ENCODE results near the gene IPMK. TPM values are rescaled to one million over a fixed set of nuclear protein-coding genes. Genes with fewer than 3 reads are reported as not detected.
A peak's percentile ranks its signal among the peaks of the same experiment; 100 is the strongest.
"Not testable (repeated sequence)": the region's sequence is repeated elsewhere in the genome, so short reads cannot be mapped to it uniquely, and the experiment has no call there.

The IPMK gene
- total and polyA plus RNA-seq, 2 donors (not counting 1 experiment from before 2014, with no cell fraction given), result 3.6 to 6.3 TPM

DNA sequence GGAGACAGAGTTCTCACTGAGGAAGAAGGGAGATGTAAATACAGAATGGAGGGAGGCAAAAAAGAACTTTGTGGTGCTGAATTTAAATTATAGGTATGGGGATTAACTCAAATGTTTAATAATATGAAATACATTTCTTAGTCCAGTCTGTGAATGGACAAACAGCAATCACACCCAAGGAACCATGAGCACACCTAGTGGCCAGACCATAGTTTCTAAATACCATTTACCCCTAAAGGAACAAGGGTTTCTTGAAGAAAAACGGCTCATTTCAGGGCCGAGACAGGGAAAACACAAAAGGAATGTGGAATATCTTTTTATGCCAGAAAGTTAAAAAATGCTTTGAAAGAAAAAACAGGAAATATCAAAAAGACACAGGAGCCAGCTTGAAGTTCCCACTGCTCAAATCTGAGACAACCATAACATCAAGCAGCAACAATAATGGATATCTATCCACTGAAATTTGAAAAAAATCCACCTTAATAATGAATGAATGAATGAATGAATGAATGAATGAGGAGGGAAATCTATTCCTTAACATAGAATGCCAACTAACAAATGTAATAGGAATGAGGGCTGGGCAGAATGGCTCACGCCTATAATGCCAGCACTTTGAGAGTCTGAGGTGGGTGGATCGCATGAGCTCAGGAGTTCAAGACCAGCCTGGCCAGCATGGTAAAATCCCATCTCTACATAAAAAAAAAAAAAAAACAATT, 8.6 kb downstream of the IPMK start:
- H3K79me2 ChIP-seq (ENCODE audit: control insufficient read depth, insufficient read depth, low read length), result no peaks in the 10 kb centered on the region
- no peak overlapping the region for H3K27ac ChIP-seq (ENCODE audit: insufficient read depth, low read length)
- no peaks in the 10 kb centered on the region for H4K20me1 ChIP-seq (ENCODE audit: control insufficient read depth, extremely low read depth, insufficient read depth, low read length)
- no peak overlapping the region for H3K4me3 ChIP-seq (replicated peaks in 1 of 4; ENCODE audit: control extremely low read depth in 1 of 4, insufficient read depth in 1 of 4, low read depth in 3 of 4, low read length in 4 of 4)
- H3K9me3 ChIP-seq (ENCODE audit: control insufficient read depth, insufficient read depth, low read depth, low read length), result no peaks in the 10 kb centered on the region
- no peak overlapping the region for H3K4me2 ChIP-seq (ENCODE audit: extremely low read depth, insufficient read depth, low read length)
- H3K36me3 ChIP-seq (ENCODE audit: control insufficient read depth, insufficient read depth, low read length), result no peaks in the 10 kb centered on the region
- no peaks in the 10 kb centered on the region for H3K4me1 ChIP-seq (ENCODE audit: control insufficient read depth, extremely low read depth, insufficient read depth, low read length)
- no peak for DNase-seq (ENCODE audit: low read depth in 2 of 2)
- H3K27me3 ChIP-seq (ENCODE audit: control insufficient read depth, insufficient read depth, low read length), result no peaks in the 10 kb centered on the region
- H3K9ac ChIP-seq (ENCODE audit: insufficient read depth, low read length), result no peak overlapping the region
- TF ChIP-seq EZH2 (IDR thresholded peaks at IDR 0.05; ENCODE audit: low read length, missing control alignments), result no peak
- TF ChIP-seq, protein P1, sequence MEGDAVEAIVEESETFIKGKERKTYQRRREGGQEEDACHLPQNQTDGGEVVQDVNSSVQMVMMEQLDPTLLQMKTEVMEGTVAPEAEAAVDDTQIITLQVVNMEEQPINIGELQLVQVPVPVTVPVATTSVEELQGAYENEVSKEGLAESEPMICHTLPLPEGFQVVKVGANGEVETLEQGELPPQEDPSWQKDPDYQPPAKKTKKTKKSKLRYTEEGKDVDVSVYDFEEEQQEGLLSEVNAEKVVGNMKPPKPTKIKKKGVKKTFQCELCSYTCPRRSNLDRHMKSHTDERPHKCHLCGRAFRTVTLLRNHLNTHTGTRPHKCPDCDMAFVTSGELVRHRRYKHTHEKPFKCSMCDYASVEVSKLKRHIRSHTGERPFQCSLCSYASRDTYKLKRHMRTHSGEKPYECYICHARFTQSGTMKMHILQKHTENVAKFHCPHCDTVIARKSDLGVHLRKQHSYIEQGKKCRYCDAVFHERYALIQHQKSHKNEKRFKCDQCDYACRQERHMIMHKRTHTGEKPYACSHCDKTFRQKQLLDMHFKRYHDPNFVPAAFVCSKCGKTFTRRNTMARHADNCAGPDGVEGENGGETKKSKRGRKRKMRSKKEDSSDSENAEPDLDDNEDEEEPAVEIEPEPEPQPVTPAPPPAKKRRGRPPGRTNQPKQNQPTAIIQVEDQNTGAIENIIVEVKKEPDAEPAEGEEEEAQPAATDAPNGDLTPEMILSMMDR (conservative IDR thresholded peaks at IDR 0.05 in 1 of 2, IDR thresholded peaks at IDR 0.05 in 1 of 2; ENCODE audit: low read depth in 1 of 2, low read length in 2 of 2), result peak in 1 of 2 donors; percentile 20
- no peak overlapping the region for H2AFZ ChIP-seq (ENCODE audit: low read length)

DNA sequence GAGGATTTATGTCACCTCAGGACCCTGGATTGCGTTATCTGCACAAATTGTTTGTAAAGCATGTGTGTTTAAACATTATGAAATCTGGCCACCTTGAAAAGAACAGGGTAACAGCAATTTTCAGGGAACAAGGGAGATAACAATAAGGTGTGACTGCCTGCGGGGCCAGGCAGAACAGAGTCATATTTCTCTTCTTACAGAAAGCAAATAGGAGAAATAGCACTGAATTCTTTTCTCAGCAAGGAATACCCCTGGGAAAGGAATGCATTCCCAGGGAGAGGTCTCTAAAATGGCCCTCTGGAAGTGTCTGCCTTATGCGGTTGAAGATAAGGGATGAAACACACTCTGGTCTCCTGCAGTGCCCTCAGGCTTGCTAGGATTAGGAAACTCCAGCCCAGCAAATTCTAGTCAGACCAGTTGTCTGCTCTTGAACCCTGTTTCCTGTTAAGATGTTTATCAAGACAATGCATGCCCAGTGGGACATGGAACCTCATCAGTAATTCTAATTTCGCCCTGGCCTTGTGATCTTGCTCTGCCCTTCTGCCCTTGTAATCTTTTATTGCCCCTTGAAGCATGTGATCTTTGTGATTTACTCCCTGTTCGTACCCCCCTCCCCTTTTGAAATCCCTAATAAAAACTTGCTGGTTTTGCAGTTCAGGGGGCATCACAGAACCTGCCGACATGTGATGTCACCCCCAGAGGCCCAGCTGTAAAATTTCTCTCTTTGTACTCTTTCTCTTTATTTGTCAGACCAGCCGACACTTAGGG, 11.5 kb downstream of the IPMK start:
- not testable (repeated sequence) for H2AFZ ChIP-seq (ENCODE audit: low read length); H4K20me1 ChIP-seq (ENCODE audit: control insufficient read depth, extremely low read depth, insufficient read depth, low read length); H3K4me3 ChIP-seq (replicated peaks in 1 of 4; ENCODE audit: control extremely low read depth in 1 of 4, insufficient read depth in 1 of 4, low read depth in 3 of 4, low read length in 4 of 4); H3K27ac ChIP-seq (ENCODE audit: insufficient read depth, low read length); DNase-seq (ENCODE audit: low read depth in 2 of 2); H3K4me2 ChIP-seq (ENCODE audit: extremely low read depth, insufficient read depth, low read length); H3K4me1 ChIP-seq (ENCODE audit: control insufficient read depth, extremely low read depth, insufficient read depth, low read length); H3K36me3 ChIP-seq (ENCODE audit: control insufficient read depth, insufficient read depth, low read length); H3K9me3 ChIP-seq (ENCODE audit: control insufficient read depth, insufficient read depth, low read depth, low read length); H3K27me3 ChIP-seq (ENCODE audit: control insufficient read depth, insufficient read depth, low read length); H3K79me2 ChIP-seq (ENCODE audit: control insufficient read depth, insufficient read depth, low read length); H3K9ac ChIP-seq (ENCODE audit: insufficient read depth, low read length)

DNA sequence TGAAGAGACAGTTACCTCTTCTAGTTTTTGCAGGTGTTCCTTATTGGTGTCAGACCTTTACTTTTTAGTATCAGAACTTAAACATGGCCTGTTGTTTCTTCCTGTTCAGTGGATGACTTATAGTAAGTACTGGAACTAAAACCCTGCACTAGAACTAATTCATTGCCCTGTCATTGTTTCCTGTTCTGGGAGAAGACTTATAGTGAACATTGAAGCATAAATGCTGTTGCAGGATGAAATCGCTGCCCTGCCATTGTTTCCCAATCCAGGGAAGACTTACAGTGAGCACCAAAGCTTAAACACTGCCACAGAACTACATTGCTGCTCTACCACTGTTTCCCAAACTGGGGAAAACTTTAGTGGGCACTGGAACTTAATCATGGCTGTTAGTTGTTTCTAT, 13.1 kb downstream of the IPMK start:
- no peak overlapping the region for H3K27ac ChIP-seq (ENCODE audit: insufficient read depth, low read length)
- no peak overlapping the region for H3K4me3 ChIP-seq (replicated peaks in 1 of 4; ENCODE audit: control extremely low read depth in 1 of 4, insufficient read depth in 1 of 4, low read depth in 3 of 4, low read length in 4 of 4)
- H4K20me1 ChIP-seq (ENCODE audit: control insufficient read depth, extremely low read depth, insufficient read depth, low read length), result no peaks in the 10 kb centered on the region
- H3K9me3 ChIP-seq (ENCODE audit: control insufficient read depth, insufficient read depth, low read depth, low read length), result no peaks in the 10 kb centered on the region
- no peak overlapping the region for H3K9ac ChIP-seq (ENCODE audit: insufficient read depth, low read length)
- TF ChIP-seq, protein P1 (conservative IDR thresholded peaks at IDR 0.05 in 1 of 2, IDR thresholded peaks at IDR 0.05 in 1 of 2; ENCODE audit: low read depth in 1 of 2, low read length in 2 of 2), result no peak
- TF ChIP-seq EZH2 (IDR thresholded peaks at IDR 0.05; ENCODE audit: low read length, missing control alignments), result no peak
- no peaks in the 10 kb centered on the region for H3K27me3 ChIP-seq (ENCODE audit: control insufficient read depth, insufficient read depth, low read length)
- no peaks in the 10 kb centered on the region for H3K4me1 ChIP-seq (ENCODE audit: control insufficient read depth, extremely low read depth, insufficient read depth, low read length)
- no peak for DNase-seq (ENCODE audit: low read depth in 2 of 2)
- no peak overlapping the region for H2AFZ ChIP-seq (ENCODE audit: low read length)
- H3K79me2 ChIP-seq (ENCODE audit: control insufficient read depth, insufficient read depth, low read length), result no peaks in the 10 kb centered on the region
- H3K4me2 ChIP-seq (ENCODE audit: extremely low read depth, insufficient read depth, low read length), result no peak overlapping the region
- no peaks in the 10 kb centered on the region for H3K36me3 ChIP-seq (ENCODE audit: control insufficient read depth, insufficient read depth, low read length)
